BLaER1 treated with 17β-estradiol and CSF1 and Interleukin-3, amounts not matched to agents 10 nM and 100 nM (cell line): Measurements from ENCODE around the gene LTN1.

Source experiments
- H3K27ac ChIP-seq, 11 experiments: shearing (Covaris generic); formaldehyde crosslinking; 2 replicates each; pipeline ENCODE4 v1.8.1; 2022
- H3K27me3 ChIP-seq, 11 experiments: shearing (Covaris generic); formaldehyde crosslinking; 2 replicates each; pipeline ENCODE4 v1.8.1; 2022
- H3K36me3 ChIP-seq, 11 experiments: shearing (Covaris generic); formaldehyde crosslinking; 2 replicates each; pipeline ENCODE4 v1.8.1; 2022
- H3K4me1 ChIP-seq, 10 experiments: shearing (Covaris generic); formaldehyde crosslinking; 2 replicates each; pipeline ENCODE4 v1.8.1; 2022
- H3K4me2 ChIP-seq, 11 experiments: shearing (Covaris generic); formaldehyde crosslinking; 2 replicates each; pipeline ENCODE4 v1.8.1; 2022
- H3K4me3 ChIP-seq, 10 experiments: shearing (Covaris generic); formaldehyde crosslinking; 2 replicates each; pipeline ENCODE4 v1.8.1; 2022
- H3K9ac ChIP-seq, 11 experiments: shearing (Covaris generic); formaldehyde crosslinking; 2 replicates each; pipeline ENCODE4 v1.8.1; 2022
- H3K9me3 ChIP-seq, 11 experiments: shearing (Covaris generic); formaldehyde crosslinking; replicated peaks in 1 of 11; 2 replicates each; pipeline ENCODE4 v1.8.1; 2022
- H4K20me1 ChIP-seq, 11 experiments: shearing (Covaris generic); formaldehyde crosslinking; 2 replicates each; pipeline ENCODE4 v1.8.1; 2022
- Cebpa-rat ChIP-seq, 11 experiments: shearing (Covaris generic); IDR thresholded peaks; 2 replicates each; pipeline ENCODE4 v1.8.1; 2022

Gene LTN1

DNA sequence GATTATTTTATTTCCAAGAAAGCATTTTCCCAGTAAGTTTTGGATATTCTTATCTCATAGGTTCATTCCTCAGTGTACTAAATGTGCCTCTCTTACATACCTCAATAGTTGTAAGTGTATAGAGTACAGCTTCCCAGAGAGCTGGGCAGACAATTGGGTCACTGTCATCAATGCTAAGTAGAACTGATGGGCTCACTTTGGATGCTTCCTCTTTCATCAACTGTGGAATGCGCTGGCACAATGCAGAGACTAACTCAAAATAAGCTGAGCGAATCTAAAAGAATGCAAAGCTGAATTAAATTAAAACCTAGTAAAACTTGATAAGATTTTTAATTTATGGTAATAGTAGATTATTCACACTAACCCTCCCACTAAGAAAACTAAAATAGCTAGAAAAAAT, 21.5 kb downstream of the LTN1 start:
- H3K4me3 ChIP-seq: no peak overlapping the region
- H3K36me3 ChIP-seq: peaks cover 79 to 97% (median 90%) of the 10 kb centered on the region in 11 experiments
- H3K9me3 ChIP-seq: peaks cover 0 to 3% (median 0%) of the 10 kb centered on the region in 11 experiments; a peak in 3 of 22 replicates
- no peak for TF ChIP-seq Cebpa-rat (IDR thresholded peaks at IDR 0.05)
- H3K9ac ChIP-seq: no peak overlapping the region
- H3K4me1 ChIP-seq: no peaks in the 10 kb centered on the region
- 0 out of 22 replicates have a peak, but pooled peaks cover 0 to 5% (median 0%) of the 10 kb centered on the region in 11 experiments for H4K20me1 ChIP-seq
- H3K4me2 ChIP-seq: no peak overlapping the region
- no peak overlapping the region for H3K27ac ChIP-seq
- no peaks in the 10 kb centered on the region for H3K27me3 ChIP-seq

DNA sequence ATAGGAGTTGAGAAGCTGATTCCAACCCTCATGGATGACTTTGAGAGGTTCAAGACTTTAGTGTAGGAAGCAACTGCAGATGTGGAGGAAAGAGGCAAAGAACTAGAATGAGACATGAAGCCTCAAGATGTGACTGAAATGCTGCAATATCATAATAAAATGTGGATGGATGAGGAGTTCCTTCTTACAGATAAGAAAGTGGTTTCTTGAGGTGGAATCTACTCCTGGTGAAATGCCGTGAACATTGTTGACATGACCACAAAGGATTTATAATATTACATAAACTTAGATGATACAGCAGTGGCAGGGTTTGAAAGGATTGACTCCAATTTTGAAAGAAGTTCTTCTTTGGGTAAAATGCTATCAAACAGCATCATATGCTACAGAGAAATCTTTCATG, 28.8 kb downstream of the LTN1 start:
- no peaks in the 10 kb centered on the region for H3K27me3 ChIP-seq
- peaks cover 83 to 99% (median 95%) of the 10 kb centered on the region in 11 experiments for H3K36me3 ChIP-seq
- H3K4me2 ChIP-seq: no peak overlapping the region
- TF ChIP-seq Cebpa-rat (IDR thresholded peaks at IDR 0.05): no peak
- no peaks in the 10 kb centered on the region for H4K20me1 ChIP-seq
- no peaks in the 10 kb centered on the region for H3K9me3 ChIP-seq
- H3K9ac ChIP-seq: no peak overlapping the region
- no peak overlapping the region for H3K27ac ChIP-seq
- H3K4me1 ChIP-seq: peaks cover 0 to 7% (median 0%) of the 10 kb centered on the region in 10 experiments; a peak in 4 of 20 replicates
- H3K4me3 ChIP-seq: no peak overlapping the region

DNA sequence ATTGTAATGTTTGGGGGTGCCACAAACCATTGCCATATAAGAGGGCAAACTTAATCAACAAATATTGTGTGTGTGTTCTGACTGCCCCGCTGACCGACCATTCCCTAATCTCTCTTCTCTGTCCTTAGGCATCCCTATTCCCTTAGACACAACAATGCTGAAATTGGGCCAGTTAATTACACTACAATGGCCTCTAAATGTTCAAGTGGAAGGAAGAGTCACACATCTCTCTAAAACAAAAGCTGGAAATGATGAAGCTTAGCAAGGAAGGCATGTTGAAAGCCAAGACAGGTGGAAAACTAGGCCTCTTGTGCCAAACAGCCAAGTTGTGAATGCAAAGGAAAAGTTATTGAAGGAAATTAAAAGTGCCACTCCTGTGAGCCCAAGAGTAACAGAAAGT, 30.2 kb downstream of the LTN1 start:
- no peak for TF ChIP-seq Cebpa-rat (IDR thresholded peaks at IDR 0.05)
- Histone ChIP-seq H3K4me1 (peaks cover 0 to 11% (median 0%) of the 10 kb centered on the region in 10 experiments; a peak in 4 of 20 replicates), H3K27ac (no peak overlapping the region), H4K20me1 (no peaks in the 10 kb centered on the region), H3K9ac (no peak overlapping the region), H3K27me3 (no peaks in the 10 kb centered on the region), H3K36me3 (peaks cover 78 to 99% (median 94%) of the 10 kb centered on the region in 11 experiments), H3K4me2 (no peak overlapping the region), H3K4me3 (no peak overlapping the region), H3K9me3 (no peaks in the 10 kb centered on the region)

- Histone ChIP-seq H3K27me3 (no peaks in the 10 kb centered on the region), H3K4me2 (no peak overlapping the region), H3K9ac (no peak overlapping the region), H4K20me1 (no peaks in the 10 kb centered on the region), H3K4me1 (peaks cover 0 to 11% (median 0%) of the 10 kb centered on the region in 10 experiments; a peak in 4 of 20 replicates), H3K4me3 (no peak overlapping the region), H3K27ac (no peak overlapping the region), H3K36me3 (peaks cover 78 to 99% (median 94%) of the 10 kb centered on the region in 11 experiments), H3K9me3 (no peaks in the 10 kb centered on the region)
- TF ChIP-seq Cebpa-rat (IDR thresholded peaks at IDR 0.05): no peak
Observed at GRCh38 chr21:28961927-28962326, 30.8 kb downstream of the LTN1 start.

DNA sequence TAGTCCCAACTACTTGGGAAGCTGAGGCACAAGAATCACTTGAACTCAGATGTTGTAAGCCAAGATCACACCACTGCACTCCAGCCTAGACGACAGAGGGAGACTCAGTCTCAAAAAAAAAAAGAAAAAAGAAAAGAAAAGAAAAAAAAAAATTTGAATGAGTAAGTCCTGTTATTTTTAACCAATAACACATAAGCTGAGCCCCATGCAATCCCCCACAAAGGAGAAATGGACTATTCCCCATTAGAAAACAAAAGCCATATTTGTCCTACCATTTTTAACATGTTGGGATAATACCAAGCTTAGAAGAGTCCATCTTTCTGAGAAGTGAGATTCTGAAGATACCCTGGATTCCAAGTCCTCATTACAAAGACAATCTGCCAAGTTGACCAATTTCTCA, 32.4 kb downstream of the LTN1 start:
- TF ChIP-seq Cebpa-rat (IDR thresholded peaks at IDR 0.05): no peak
- Histone ChIP-seq H3K9me3 (no peaks in the 10 kb centered on the region), H3K36me3 (peaks cover 77 to 99% (median 92%) of the 10 kb centered on the region in 11 experiments), H3K9ac (no peak overlapping the region), H3K27me3 (no peaks in the 10 kb centered on the region), H3K4me3 (no peak overlapping the region), H4K20me1 (no peaks in the 10 kb centered on the region), H3K4me2 (no peak overlapping the region), H3K4me1 (peaks cover 0 to 11% (median 0%) of the 10 kb centered on the region in 10 experiments; a peak in 4 of 20 replicates), H3K27ac (no peak overlapping the region)

GRCh38 chr21:28959367-28960099, 33.1 kb downstream of the LTN1 start:
- Histone ChIP-seq H3K9ac (no peak overlapping the region), H3K27me3 (no peaks in the 10 kb centered on the region), H3K36me3 (peaks cover 77 to 99% (median 92%) of the 10 kb centered on the region in 11 experiments)

GRCh38 chr21:28953247-28953646, 39.4 kb downstream of the LTN1 start:
- Histone ChIP-seq H3K9ac (no peak overlapping the region), H4K20me1 (no peaks in the 10 kb centered on the region), H3K4me3 (no peak overlapping the region), H3K36me3 (peaks cover 71 to 100% (median 91%) of the 10 kb centered on the region in 11 experiments), H3K4me1 (peaks cover 0 to 6% (median 0%) of the 10 kb centered on the region in 10 experiments; a peak in 5 of 20 replicates), H3K27ac (no peak overlapping the region), H3K9me3 (no peaks in the 10 kb centered on the region), H3K27me3 (no peaks in the 10 kb centered on the region), H3K4me2 (no peak overlapping the region)
- no peak for TF ChIP-seq Cebpa-rat (IDR thresholded peaks at IDR 0.05)

More at GRCh38 chr21:28959367-28960099, 33.1 kb downstream of the LTN1 start:
- Histone ChIP-seq H4K20me1 (no peaks in the 10 kb centered on the region), H3K4me1 (peaks cover 0 to 11% (median 0%) of the 10 kb centered on the region in 10 experiments; a peak in 4 of 20 replicates), H3K27ac (no peak overlapping the region), H3K4me2 (no peak overlapping the region), H3K9me3 (no peaks in the 10 kb centered on the region), H3K4me3 (no peak overlapping the region)
- TF ChIP-seq Cebpa-rat (IDR thresholded peaks at IDR 0.05): no peak

DNA sequence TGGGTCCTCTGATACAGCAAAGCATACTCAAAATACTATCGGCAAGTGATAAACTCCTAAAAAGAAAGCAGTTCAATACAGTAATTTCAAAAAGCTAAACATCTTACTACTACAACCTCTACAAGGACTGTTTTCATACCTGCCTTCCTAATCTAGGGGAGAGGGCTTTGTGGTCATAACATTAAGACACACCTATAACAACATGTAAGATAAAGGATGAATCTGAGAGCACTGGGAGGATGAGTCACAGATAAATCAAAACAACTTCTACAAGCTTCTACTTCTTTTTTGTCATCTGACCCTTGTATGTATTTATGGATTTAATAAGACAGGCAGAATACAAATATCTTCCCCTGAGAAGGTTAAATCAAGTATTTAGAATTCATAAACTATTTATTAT, 40.0 kb downstream of the LTN1 start:
- no peak overlapping the region for H3K4me2 ChIP-seq
- H3K9ac ChIP-seq: no peak overlapping the region
- no peaks in the 10 kb centered on the region for H3K9me3 ChIP-seq
- H3K4me3 ChIP-seq: no peak overlapping the region
- peaks cover 0 to 6% (median 0%) of the 10 kb centered on the region in 10 experiments; a peak in 4 of 20 replicates for H3K4me1 ChIP-seq
- H3K27ac ChIP-seq: no peak overlapping the region
- H4K20me1 ChIP-seq: no peaks in the 10 kb centered on the region
- H3K36me3 ChIP-seq: peaks cover 67 to 97% (median 87%) of the 10 kb centered on the region in 11 experiments
- TF ChIP-seq Cebpa-rat (IDR thresholded peaks at IDR 0.05): no peak
- H3K27me3 ChIP-seq: no peaks in the 10 kb centered on the region

GRCh38 chr21:28949318-28949717, 43.4 kb downstream of the LTN1 start:
- peaks cover 70 to 94% (median 87%) of the 10 kb centered on the region in 11 experiments for H3K36me3 ChIP-seq
- H4K20me1 ChIP-seq: no peaks in the 10 kb centered on the region

More at GRCh38 chr21:28949318-28949717, 43.4 kb downstream of the LTN1 start:
- H3K27me3 ChIP-seq: no peaks in the 10 kb centered on the region
- TF ChIP-seq Cebpa-rat (IDR thresholded peaks at IDR 0.05): no peak
- no peak overlapping the region for H3K4me3 ChIP-seq
- H3K4me1 ChIP-seq: peaks cover 0 to 13% (median 0%) of the 10 kb centered on the region in 10 experiments; a peak in 7 of 20 replicates
- no peaks in the 10 kb centered on the region for H3K9me3 ChIP-seq
- H3K9ac ChIP-seq: no peak overlapping the region
- no peak overlapping the region for H3K27ac ChIP-seq
- no peak overlapping the region for H3K4me2 ChIP-seq
